IMR-90 (cell line): ENCODE data around the gene SDHAF1.

Source experiments
- CHD1 ChIP-seq: IDR thresholded peaks from 2 replicates; pipeline ENCODE4 v1.6.1; 2012; ENCODE audit warnings: low read depth, low read length, improper control_type of control experiment
- POLR2A ChIP-seq: IDR thresholded peaks from 2 replicates; pipeline ENCODE4 v1.6.1; 2012; ENCODE audit warnings: mild to moderate bottlenecking, low read depth, low read length
- RAD21 ChIP-seq: IDR thresholded peaks from 2 replicates; pipeline ENCODE4 v1.6.1; 2012; ENCODE audit warnings: low read length, improper control_type of control experiment
- TF ChIP-seq, protein P1 (sequence below): conservative IDR thresholded peaks from 2 replicates; pipeline ENCODE4 v1.5.1; 2012; ENCODE audit warnings: mild to moderate bottlenecking, low read depth, low read length, improper control_type of control experiment
- TF ChIP-seq, protein P2 (sequence below): fragments of 150-350 bp; IDR thresholded peaks from 2 replicates; pipeline ENCODE4 v1.6.1; 2017; ENCODE audit warnings: mild to moderate bottlenecking, antibody characterized with exemption, low read length, low read depth

DNA sequence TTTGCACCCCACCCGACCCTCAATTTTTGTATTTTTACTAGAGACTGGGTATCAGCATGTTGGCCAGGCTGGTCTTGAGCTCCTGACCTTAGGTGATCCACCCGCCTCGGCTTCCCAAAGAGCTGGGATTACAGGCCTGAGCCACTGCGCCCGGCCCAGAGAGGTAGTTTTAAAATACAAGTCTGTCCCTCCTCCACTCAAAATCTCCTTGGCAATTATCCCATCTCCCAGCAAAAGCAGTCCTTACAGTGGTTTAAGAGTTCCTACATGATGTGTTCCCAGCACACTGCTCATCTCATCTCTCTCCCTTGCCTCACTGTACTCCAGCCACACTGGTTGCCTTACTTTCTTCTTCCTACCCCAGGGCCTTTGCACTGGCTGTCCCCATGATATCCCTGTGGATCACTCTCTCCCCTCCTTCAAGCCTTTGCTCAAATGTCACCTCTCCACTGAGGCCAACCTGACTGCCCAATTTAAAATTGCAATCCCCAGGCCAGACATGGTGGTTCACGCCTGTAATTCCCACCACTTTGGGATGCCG, 34.5 kb upstream of the SDHAF1 start:
- TF ChIP-seq, protein P1, sequence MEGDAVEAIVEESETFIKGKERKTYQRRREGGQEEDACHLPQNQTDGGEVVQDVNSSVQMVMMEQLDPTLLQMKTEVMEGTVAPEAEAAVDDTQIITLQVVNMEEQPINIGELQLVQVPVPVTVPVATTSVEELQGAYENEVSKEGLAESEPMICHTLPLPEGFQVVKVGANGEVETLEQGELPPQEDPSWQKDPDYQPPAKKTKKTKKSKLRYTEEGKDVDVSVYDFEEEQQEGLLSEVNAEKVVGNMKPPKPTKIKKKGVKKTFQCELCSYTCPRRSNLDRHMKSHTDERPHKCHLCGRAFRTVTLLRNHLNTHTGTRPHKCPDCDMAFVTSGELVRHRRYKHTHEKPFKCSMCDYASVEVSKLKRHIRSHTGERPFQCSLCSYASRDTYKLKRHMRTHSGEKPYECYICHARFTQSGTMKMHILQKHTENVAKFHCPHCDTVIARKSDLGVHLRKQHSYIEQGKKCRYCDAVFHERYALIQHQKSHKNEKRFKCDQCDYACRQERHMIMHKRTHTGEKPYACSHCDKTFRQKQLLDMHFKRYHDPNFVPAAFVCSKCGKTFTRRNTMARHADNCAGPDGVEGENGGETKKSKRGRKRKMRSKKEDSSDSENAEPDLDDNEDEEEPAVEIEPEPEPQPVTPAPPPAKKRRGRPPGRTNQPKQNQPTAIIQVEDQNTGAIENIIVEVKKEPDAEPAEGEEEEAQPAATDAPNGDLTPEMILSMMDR, result no peak
- TF ChIP-seq POLR2A, result no peak
- TF ChIP-seq RAD21, result no peak
- no peak for TF ChIP-seq CHD1
- TF ChIP-seq, protein P2, sequence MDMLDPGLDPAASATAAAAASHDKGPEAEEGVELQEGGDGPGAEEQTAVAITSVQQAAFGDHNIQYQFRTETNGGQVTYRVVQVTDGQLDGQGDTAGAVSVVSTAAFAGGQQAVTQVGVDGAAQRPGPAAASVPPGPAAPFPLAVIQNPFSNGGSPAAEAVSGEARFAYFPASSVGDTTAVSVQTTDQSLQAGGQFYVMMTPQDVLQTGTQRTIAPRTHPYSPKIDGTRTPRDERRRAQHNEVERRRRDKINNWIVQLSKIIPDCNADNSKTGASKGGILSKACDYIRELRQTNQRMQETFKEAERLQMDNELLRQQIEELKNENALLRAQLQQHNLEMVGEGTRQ, result no peak
